Left ventricle myocardium inferior (tissue), 1 donor: ENCODE measurements around the gene ARHGAP24. TPM values are rescaled to one million over a fixed set of nuclear protein-coding genes. Genes with fewer than 3 reads are reported as not detected.

Source experiments
- DNase-seq: peaks from one replicate; pipeline ENCODE4 v3.0.0-alpha.2; 2020
- H3K27ac ChIP-seq: fragments of 200-600 bp; replicated peaks from 2 replicates; pipeline ENCODE4 v1.8.0; 2021
- H3K27me3 ChIP-seq: fragments of 200-600 bp; 2 replicates; pipeline ENCODE4 v1.8.0; 2021; ENCODE audit warnings: low read depth
- H3K36me3 ChIP-seq: fragments of 200-600 bp; 2 replicates; pipeline ENCODE4 v1.8.0; 2021
- H3K4me1 ChIP-seq: fragments of 200-600 bp; 2 replicates; pipeline ENCODE4 v1.8.0; 2021
- H3K4me3 ChIP-seq: fragments of 200-600 bp; 2 replicates; pipeline ENCODE4 v1.8.0; 2021; ENCODE audit warnings: mild to moderate bottlenecking, moderate library complexity
- H3K9me3 ChIP-seq: fragments of 200-600 bp; replicated peaks from 2 replicates; pipeline ENCODE4 v1.8.0; 2021
- intact Hi-C: fragments of 100-400 bp; cut with micrococcal nuclease; formaldehyde crosslinking; loops from one replicate; pipeline ENCODE4 v1.11.0; 2022
- total RNA-seq: library from RNA; stranded (reverse); fragmentation: NEBNext Ultra II Directional; extraction: Animal tissue kit (Norgen Biotek cat#: 25700); gene quantifications from one replicate; pipeline ENCODE4 v1.2.1, GENCODE V29; 2021
- TF ChIP-seq, protein P1 (sequence below): fragments of 200-600 bp; IDR thresholded peaks from 2 replicates; pipeline ENCODE4 v1.8.0; 2021; ENCODE audit warnings: antibody characterized with exemption, mild to moderate bottlenecking, borderline replicate concordance
- donor health status: DM: no; HTN: yes; CAD: no; lungs with severe emphysema.

Gene ARHGAP24
- total RNA-seq, 1 donor from 2014 or later: 13.7 TPM

DNA sequence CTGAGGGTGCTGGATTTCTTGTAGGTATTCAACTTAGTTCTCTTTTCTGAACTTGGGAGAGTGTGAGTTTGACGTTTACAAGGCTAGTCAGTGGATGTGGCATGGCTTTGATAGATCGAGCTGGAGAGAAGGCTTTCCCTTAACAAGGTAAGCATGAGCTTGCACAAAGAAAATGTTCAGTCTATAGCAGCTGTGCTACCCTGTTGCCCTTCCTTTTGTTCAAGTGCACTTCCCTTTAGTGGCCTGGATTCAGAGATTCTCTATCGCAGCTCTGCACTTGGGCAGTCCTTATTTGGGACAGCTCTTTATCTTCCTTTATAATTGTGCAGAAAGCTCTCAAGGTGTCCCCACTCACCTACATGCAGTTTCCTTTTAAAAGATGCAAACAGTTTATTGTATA, 198.0 kb downstream of the ARHGAP24 start:
- H3K9me3 ChIP-seq: no peaks in the 10 kb centered on the region
- intact Hi-C loops: no loop called here
- peaks cover 12% of the 10 kb centered on the region for H3K4me1 ChIP-seq
- DNase-seq: no peak
- no peak overlapping the region for H3K4me3 ChIP-seq
- H3K27me3 ChIP-seq: no peaks in the 10 kb centered on the region
- no peaks in the 10 kb centered on the region for H3K36me3 ChIP-seq
- TF ChIP-seq, protein P1, sequence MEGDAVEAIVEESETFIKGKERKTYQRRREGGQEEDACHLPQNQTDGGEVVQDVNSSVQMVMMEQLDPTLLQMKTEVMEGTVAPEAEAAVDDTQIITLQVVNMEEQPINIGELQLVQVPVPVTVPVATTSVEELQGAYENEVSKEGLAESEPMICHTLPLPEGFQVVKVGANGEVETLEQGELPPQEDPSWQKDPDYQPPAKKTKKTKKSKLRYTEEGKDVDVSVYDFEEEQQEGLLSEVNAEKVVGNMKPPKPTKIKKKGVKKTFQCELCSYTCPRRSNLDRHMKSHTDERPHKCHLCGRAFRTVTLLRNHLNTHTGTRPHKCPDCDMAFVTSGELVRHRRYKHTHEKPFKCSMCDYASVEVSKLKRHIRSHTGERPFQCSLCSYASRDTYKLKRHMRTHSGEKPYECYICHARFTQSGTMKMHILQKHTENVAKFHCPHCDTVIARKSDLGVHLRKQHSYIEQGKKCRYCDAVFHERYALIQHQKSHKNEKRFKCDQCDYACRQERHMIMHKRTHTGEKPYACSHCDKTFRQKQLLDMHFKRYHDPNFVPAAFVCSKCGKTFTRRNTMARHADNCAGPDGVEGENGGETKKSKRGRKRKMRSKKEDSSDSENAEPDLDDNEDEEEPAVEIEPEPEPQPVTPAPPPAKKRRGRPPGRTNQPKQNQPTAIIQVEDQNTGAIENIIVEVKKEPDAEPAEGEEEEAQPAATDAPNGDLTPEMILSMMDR: no peak
- H3K27ac ChIP-seq: peak overlapping the region; percentile 64

DNA sequence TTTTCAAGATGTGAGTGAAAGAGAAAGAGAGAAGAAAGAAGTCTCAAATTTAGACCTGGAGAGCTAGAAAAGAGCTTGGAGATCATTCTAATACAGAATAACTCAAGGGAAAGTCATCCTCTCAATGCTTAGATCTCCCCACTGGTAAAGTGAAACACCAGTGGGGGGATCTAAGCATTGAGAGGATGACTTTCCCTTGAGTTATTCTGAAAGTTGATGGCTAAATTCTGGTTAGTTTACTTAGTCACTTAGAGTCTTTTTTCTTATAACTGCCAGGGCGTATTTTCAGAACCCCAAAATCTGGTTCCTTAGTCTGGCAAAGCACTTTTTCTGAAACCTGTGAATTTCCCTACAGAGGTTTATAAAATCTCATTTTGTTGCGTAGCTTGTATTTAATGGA, 198.6 kb downstream of the ARHGAP24 start:
- Histone ChIP-seq H3K27ac (no peak overlapping the region), H3K36me3 (no peaks in the 10 kb centered on the region), H3K4me3 (no peak overlapping the region), H3K27me3 (no peaks in the 10 kb centered on the region), H3K4me1 (peaks cover 12% of the 10 kb centered on the region), H3K9me3 (no peaks in the 10 kb centered on the region)
- intact Hi-C loops: no loop called here
- DNase-seq: no peak
- TF ChIP-seq, protein P1: no peak

DNA sequence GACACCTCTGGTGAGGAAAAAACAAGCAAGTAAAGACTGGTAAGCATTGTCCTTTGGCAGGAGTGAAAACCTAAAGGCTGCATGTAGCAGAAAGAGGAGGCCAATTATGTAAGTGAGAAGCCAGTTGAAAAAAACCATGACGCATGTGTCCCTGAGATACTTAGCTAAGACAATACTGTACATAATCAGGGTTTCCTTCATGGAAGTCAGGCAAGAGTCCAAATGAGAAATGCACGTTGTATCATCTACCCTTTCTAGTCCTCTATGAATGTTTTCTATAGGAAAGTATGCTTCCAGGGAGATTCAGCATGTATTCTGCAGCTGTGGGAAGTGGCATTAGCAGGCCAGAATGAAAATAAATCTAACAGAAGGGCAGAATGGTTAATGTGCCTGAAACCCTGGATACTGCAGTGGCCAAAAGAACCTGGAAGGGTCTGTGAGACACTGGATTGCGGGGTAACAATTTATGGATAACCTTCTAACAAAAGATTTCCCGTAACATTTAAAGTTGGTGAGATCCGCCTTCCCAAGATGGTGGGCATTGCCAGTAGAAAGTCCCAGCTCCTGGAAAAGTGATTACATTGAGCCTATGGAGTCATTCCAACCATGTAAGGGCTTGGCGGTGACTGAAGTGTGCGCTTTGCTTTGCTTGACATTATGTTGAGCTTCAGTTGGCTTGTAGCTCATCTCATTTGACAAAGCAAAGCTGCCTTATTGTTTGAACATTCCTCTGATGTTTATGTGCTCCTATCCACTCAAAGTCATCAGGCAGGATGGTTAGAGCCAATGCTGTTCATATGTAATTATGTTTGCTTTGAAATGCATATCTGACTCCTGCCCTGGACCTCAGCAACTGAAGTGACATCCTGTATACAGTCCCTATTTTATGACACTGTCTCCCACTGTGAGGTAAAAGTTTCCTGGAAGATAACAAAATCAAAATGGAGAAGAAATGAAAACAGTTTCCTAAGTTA, 200.4 kb downstream of the ARHGAP24 start:
- Histone ChIP-seq H3K36me3 (no peaks in the 10 kb centered on the region), H3K27me3 (no peaks in the 10 kb centered on the region), H3K4me3 (no peak overlapping the region), H3K9me3 (no peaks in the 10 kb centered on the region), H3K4me1 (peaks cover 12% of the 10 kb centered on the region), H3K27ac (no peak overlapping the region)
- TF ChIP-seq, protein P1: no peak
- DNase-seq: no peak
- intact Hi-C loops: no loop called here

DNA sequence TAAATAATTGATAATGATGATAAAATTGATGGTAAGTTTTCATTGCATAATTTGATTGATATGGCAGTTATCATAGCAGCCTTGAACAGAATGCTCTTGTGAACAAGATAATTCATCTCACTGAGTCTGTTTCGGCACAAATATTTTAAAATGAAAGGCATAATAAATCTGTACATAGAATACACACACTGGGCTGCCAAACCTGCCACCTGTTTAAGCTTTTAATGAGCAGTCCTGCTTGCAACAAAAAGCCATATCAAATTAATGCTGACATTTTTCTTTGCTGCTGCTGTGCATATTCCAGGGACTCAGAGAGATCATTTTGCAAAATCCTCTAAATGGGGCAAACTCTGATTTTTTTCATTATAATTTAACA, 201.1 kb downstream of the ARHGAP24 start:
- Histone ChIP-seq H3K4me3 (no peak overlapping the region), H3K9me3 (no peaks in the 10 kb centered on the region), H3K36me3 (no peaks in the 10 kb centered on the region), H3K27me3 (no peaks in the 10 kb centered on the region), H3K27ac (no peak overlapping the region), H3K4me1 (peaks cover 18% of the 10 kb centered on the region)
- intact Hi-C loops: no loop called here
- DNase-seq: no peak
- TF ChIP-seq, protein P1: no peak

DNA sequence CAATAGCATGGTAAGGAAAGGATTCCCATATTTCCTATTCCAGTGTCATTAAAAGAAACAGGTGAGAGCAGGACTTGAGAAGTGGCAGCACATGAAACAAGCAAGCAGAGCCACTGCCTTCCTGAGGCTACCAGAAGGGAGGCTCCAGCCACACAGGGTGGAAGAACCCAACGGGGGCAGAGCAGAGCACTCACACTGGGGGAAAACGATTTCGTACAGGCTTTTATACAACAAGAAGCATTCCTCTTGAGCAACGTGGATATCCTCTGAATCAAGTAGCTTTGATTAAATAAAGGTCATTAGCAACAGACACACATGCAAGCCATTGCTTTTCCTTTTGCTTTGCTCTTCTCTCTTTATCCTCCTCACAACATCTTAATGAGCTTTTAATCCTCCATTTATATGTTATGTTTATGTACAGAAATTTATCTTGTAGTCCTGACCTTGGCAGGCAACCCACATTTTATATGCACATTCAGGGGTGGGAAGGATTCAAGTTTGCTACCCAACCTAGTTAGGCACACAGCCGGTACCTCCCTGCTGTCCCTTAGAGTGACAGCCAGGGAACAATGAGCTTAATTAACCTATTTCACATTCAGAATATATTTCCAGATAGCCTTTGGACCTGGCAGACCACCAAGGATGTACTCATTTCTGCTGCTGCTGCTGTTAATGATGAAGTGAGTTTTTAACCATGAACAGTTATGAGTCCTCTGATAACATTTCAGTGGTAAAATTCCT, 202.1 kb downstream of the ARHGAP24 start:
- DNase-seq: no peak
- Histone ChIP-seq H3K27ac (no peak overlapping the region), H3K4me3 (no peak overlapping the region), H3K4me1 (peaks cover 20% of the 10 kb centered on the region), H3K27me3 (no peaks in the 10 kb centered on the region), H3K36me3 (no peaks in the 10 kb centered on the region), H3K9me3 (no peaks in the 10 kb centered on the region)
- intact Hi-C loops: no loop called here
- TF ChIP-seq, protein P1: no peak
